GM12878 (cell line): ENCODE measurements around the gene RNASE12. TPM values are rescaled to one million over a fixed set of nuclear protein-coding genes. Genes with fewer than 3 reads are reported as not detected.

ENCODE experiments used
- ATAC-seq: fragments of 200-7000 bp; cut with Tn5 transposase; 3 replicates; pipeline ENCODE4 v1.9.1; 2020; ENCODE audit warnings: mild to moderate bottlenecking, moderate library complexity
- BruUV-seq: library from RNA; stranded (reverse); fragments of 400-500 nt; replicated peaks from 2 replicates; lab custom pipeline; 2021; lab: Mats Ljungman, UMichigan
- CTCF ChIA-PET: fragments of 300-600 bp; sonication (Branson Sonifier 250); formaldehyde crosslinking; extraction: SDS; loops from one replicate; lab custom pipeline; 2021; ENCODE audit warnings: inconsistent platforms; lab: Yijun Ruan, JAX
- POLR2A ChIA-PET: fragments of 350-600 bp; formaldehyde crosslinking; extraction: SDS; loops from one replicate; lab custom pipeline; 2021; ENCODE audit warnings: inconsistent platforms; lab: Charles Lee
- RAD21 ChIA-PET: fragments of 300-600 bp; sonication (Branson Sonifier 250); formaldehyde crosslinking; loops from one replicate; lab custom pipeline; 2023; ENCODE audit warnings: antibody characterized with exemption; ENCODE audit not compliant: unreplicated experiment; lab: Charles Lee
- SMC1A ChIA-PET: fragments of 300-600 bp; sonication (Branson Sonifier 250); formaldehyde crosslinking; loops from one replicate; lab custom pipeline; 2023; ENCODE audit not compliant: unreplicated experiment, uncharacterized antibody; lab: Charles Lee
- DNase-seq: peaks from one replicate; pipeline ENCODE4 v3.0.0-alpha.2; 2011; ENCODE audit warnings: low read depth, low spot score
- FAIRE-seq: peaks from 3 replicates; lab custom pipeline; 2011; peaks lifted over from hg19 to GRCh38; lab: Jason Lieb, UNC
- H2AFZ ChIP-seq: 2 replicates; pipeline ENCODE4 v1.6.0; 2011; ENCODE audit warnings: low read depth, low read length, control low read depth; ENCODE audit not compliant: control insufficient read depth
- H3K27ac ChIP-seq: 2 replicates; pipeline ENCODE4 v1.5.1; 2011; ENCODE audit warnings: control low read depth; ENCODE audit not compliant: control insufficient read depth, insufficient read depth
- H3K27me3 ChIP-seq, 2 experiments: replicated peaks in 1 of 2; 2 replicates each; pipeline versions ENCODE4 v1.6.0 to v1.6.1; 2011; ENCODE audit warnings: low read length in 1 of 2; ENCODE audit not compliant: control insufficient read depth in 2 of 2, insufficient read depth in 2 of 2
- H3K36me3 ChIP-seq, 2 experiments: 2 replicates each; pipeline ENCODE4 v1.5.1; 2011; ENCODE audit warnings: low read length in 1 of 2; ENCODE audit not compliant: control insufficient read depth in 2 of 2, insufficient read depth in 2 of 2
- H3K4me1 ChIP-seq: 2 replicates; pipeline ENCODE4 v1.6.1; 2011; ENCODE audit warnings: mild to moderate bottlenecking, low read length, moderate library complexity, mixed read lengths; ENCODE audit not compliant: control insufficient read depth, insufficient read depth
- H3K4me2 ChIP-seq: 2 replicates; pipeline ENCODE4 v1.6.0; 2011; ENCODE audit warnings: control low read depth; ENCODE audit not compliant: control insufficient read depth, insufficient read depth
- H3K4me3 ChIP-seq: fragments of 200-600 bp; sonication (generic); 2 replicates; pipeline ENCODE4 v1.5.1; 2016
- H3K79me2 ChIP-seq: 2 replicates; pipeline ENCODE4 v1.6.0; 2011; ENCODE audit warnings: low read length; ENCODE audit not compliant: control insufficient read depth, insufficient read depth
- H3K9ac ChIP-seq: 2 replicates; pipeline ENCODE4 v1.8.0; 2011; ENCODE audit warnings: low read length, control low read depth, mixed read lengths; ENCODE audit not compliant: control insufficient read depth, insufficient read depth
- H3K9me3 ChIP-seq: replicated peaks from 3 replicates; pipeline ENCODE4 v1.5.1; 2011; ENCODE audit warnings: mild to moderate bottlenecking, low read length; ENCODE audit not compliant: control insufficient read depth, insufficient read depth
- H4K20me1 ChIP-seq: 2 replicates; pipeline ENCODE4 v1.6.0; 2011; ENCODE audit not compliant: control insufficient read depth, insufficient read depth
- ASH2L ChIP-seq: fragments of 300-600, 200-600 bp; sonication (generic); IDR thresholded peaks from 2 replicates; pipeline ENCODE4 v1.6.1; 2017; ENCODE audit warnings: low read depth, mild to moderate bottlenecking, borderline replicate concordance
- HDAC6 ChIP-seq: fragments of 200-600 bp; sonication (generic); IDR thresholded peaks from one replicate; pipeline ENCODE4 v1.8.0; 2017; ENCODE audit warnings: antibody characterized with exemption; ENCODE audit not compliant: unreplicated experiment
- IKZF2 ChIP-seq, 2 experiments: fragments of 450-650 bp; IDR thresholded peaks; 2 replicates each; pipeline ENCODE4 v1.6.1; 2017; ENCODE audit warnings: mild to moderate bottlenecking in 2 of 2, moderate library complexity in 2 of 2
- MEF2B ChIP-seq: fragments of 450-650 bp; IDR thresholded peaks from 2 replicates; pipeline ENCODE4 v1.6.1; 2018; ENCODE audit warnings: mild to moderate bottlenecking, moderate library complexity; ENCODE audit not compliant: partially characterized antibody, poor library complexity, severe bottlenecking
- MTA3 ChIP-seq: IDR thresholded peaks from 2 replicates; pipeline ENCODE4 v1.6.1; 2012; ENCODE audit warnings: low read length, inconsistent platforms, borderline replicate concordance
- PAX5 ChIP-seq: IDR thresholded peaks from 2 replicates; pipeline ENCODE4 v1.6.1; 2011; ENCODE audit warnings: low read depth, low read length, borderline replicate concordance
- PRDM15 ChIP-seq: fragments of 450-650 bp; formaldehyde crosslinking; IDR thresholded peaks from 2 replicates; pipeline ENCODE4 v1.4.0; 2020; ENCODE audit warnings: mild to moderate bottlenecking, moderate library complexity
- RAD21 ChIP-seq: IDR thresholded peaks from 2 replicates; pipeline ENCODE4 v1.6.1; 2011; ENCODE audit warnings: mild to moderate bottlenecking, low read depth, low read length, moderate library complexity; ENCODE audit not compliant: insufficient read depth
- RCOR1 ChIP-seq: conservative IDR thresholded peaks from 2 replicates; pipeline ENCODE4 v1.6.1; 2012; ENCODE audit warnings: low read depth, low read length, improper control_type of control experiment
- SP1 ChIP-seq: IDR thresholded peaks from one replicate; pipeline ENCODE4 v1.6.1; 2011; ENCODE audit warnings: low read depth, low read length
- TAF1 ChIP-seq: IDR thresholded peaks from 2 replicates; pipeline ENCODE4 v1.6.1; 2011; ENCODE audit warnings: mild to moderate bottlenecking, low read depth, low read length, borderline replicate concordance
- WGBS: methylation state at CpG from one replicate; pipeline ENCODE4 v1.1.6; 2016; ENCODE audit warnings: low lambda C conversion rate; ENCODE audit not compliant: insufficient replicate concordance, insufficient coverage; ENCODE audit errors: missing lambda C conversion rate; 5-methylcytosine and 5-hydroxymethylcytosine counted together
- in situ Hi-C: fragments of 300-500 bp; cut with MboI; formaldehyde crosslinking; loops from 9 replicates; pipeline ENCODE4 v1.14.3; 2018; ENCODE audit warnings: mixed read lengths
- intact Hi-C: fragments of 100-400 bp; cut with micrococcal nuclease; formaldehyde crosslinking; loops from one replicate; pipeline ENCODE4 v1.14.2; 2022; ENCODE audit not compliant: unreplicated experiment
- polyA plus RNA-seq, 11 experiments: library from polyadenylated mRNA; depleted of rRNA in 4 of 11; unstranded in 6 of 11; stranded (reverse) in 5 of 11; fragments of >200 nt; fragmentation: Nextera tagmentation in 4 of 11; fragmentation: Illumina TruSeq in 1 of 11; extraction: Ambion mirVana in 4 of 11; extraction: Trizol in 1 of 11; gene quantifications; 1 replicate in 1 of 11; 2 replicates in 10 of 11; pipeline versions ENCODE4 v1.2.1 to v1.2.3, GENCODE V29; 2011 to 2016; ENCODE audit warnings: inconsistent platforms in 2 of 11, missing spikeins in 2 of 11, low read depth in 1 of 11
- total RNA-seq, 4 experiments: library from RNA; depleted of rRNA in 3 of 4; stranded (reverse); fragments of >200 nt in 3 of 4; fragmentation: Illumina TruSeq in 1 of 4; extraction: Trizol in 1 of 4; gene quantifications; 2 replicates each; pipeline versions ENCODE4 v1.2.1 to v1.2.3, GENCODE V29; 2013 to 2021

RNASE12 gene
- total and polyA plus RNA-seq, 10 of the 15 experiments (the other 5 are each of a cell fraction or from before 2014, with no cell fraction given): not detected

GRCh38 chr14:20548414-20549158 lies 42.6 kb downstream of the RNASE12 start (continued):
- no peak for TF ChIP-seq PRDM15 (CRISPR knock-in tag)

GRCh38 chr14:20546877-20547276 lies 44.3 kb downstream of the RNASE12 start:
- no peak overlapping the region for H3K27ac ChIP-seq
- H3K4me3 ChIP-seq: no peak overlapping the region
- ChIA-PET POLR2A (no interaction called here), RAD21 (no interaction called here), SMC1A (interaction anchor here (1.8 kb wide), 1 partner anchor 77 kb away, joined by 3 read pairs; the partner anchor contains the start of gene PNP), CTCF (interaction anchor here (0.5 to 1.2 kb wide), 3 partner anchors 16 to 121 kb away, joined by 3 read pairs; no protein-coding TSS in a partner anchor)
- no peaks in the 10 kb centered on the region for H4K20me1 ChIP-seq
- intact Hi-C loops (no loop called here), in situ Hi-C loops (no loop called here)
- TF ChIP-seq PRDM15 (CRISPR knock-in tag): no peak
- no peak for TF ChIP-seq PAX5
- TF ChIP-seq ASH2L: no peak
- TF ChIP-seq RAD21: no peak
- TF ChIP-seq IKZF2 (IDR thresholded peaks at IDR 0.05): no peak
- TF ChIP-seq MEF2B: no peak
- no peak for TF ChIP-seq RCOR1
- TF ChIP-seq TAF1: no peak
- TF ChIP-seq MTA3: no peak
- TF ChIP-seq SP1: no peak
- TF ChIP-seq HDAC6: no peak
- DNase-seq (no peak), ATAC-seq (no peak), FAIRE-seq (no peak)
- 0 out of 4 replicates have a peak, but pooled peaks cover 0 to 2% of the 10 kb centered on the region in 2 experiments for H3K27me3 ChIP-seq
- no peaks in the 10 kb centered on the region for H3K36me3 ChIP-seq
- BruUV-seq: no TSS peak
- no peaks in the 10 kb centered on the region for H3K79me2 ChIP-seq
- H3K4me2 ChIP-seq: no peak overlapping the region
- H2AFZ ChIP-seq: no peak overlapping the region
- H3K9ac ChIP-seq: no peak overlapping the region
- H3K4me1 ChIP-seq: no peaks in the 10 kb centered on the region
- WGBS: 20% methylated on average over 3 of the region's 3 CpGs
- H3K9me3 ChIP-seq: no peaks in the 10 kb centered on the region
